ENCODE results near the gene MYH4. TPM values are rescaled to one million over a fixed set of nuclear protein-coding genes. Genes with fewer than 3 reads are reported as not detected.

The MYH4 gene
- total and polyA plus RNA-seq, 2 of the 4 experiments (the other 2 are of a cell fraction) = not detected

DNA sequence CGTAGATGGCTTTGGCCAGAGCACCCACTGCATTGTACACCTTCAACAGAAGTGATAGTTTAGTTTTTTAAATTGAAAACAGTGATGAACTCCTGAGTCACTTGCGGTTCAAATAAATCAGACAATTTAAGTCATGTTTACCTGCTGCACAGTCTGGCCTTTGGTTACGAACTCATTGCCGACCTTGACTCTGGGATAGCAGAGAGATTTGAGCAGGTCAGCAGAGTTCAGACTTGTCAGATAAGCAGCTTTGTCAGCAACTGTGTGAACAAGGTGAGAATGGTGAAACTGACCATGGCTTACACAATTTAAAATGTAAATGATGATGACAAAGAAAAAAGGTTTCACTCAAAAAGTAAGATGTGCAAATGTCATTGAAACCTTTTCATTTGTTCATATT is 9.3 kb downstream of the MYH4 start:
- H4K8ac ChIP-seq (ENCODE audit: low read depth in 2 of 2, low read length in 2 of 2) = no peak overlapping the region
- no peak for DNase-seq
- no peak overlapping the region for H2BK20ac ChIP-seq (ENCODE audit: low read depth, low read length)
- H3K9me1 ChIP-seq (ENCODE audit: insufficient read depth, low read length) = no peaks in the 10 kb centered on the region
- no peak overlapping the region for H3K27ac ChIP-seq (ENCODE audit: insufficient read depth, low read length)
- H3K23ac ChIP-seq (ENCODE audit: low read depth, low read length) = no peak overlapping the region
- intact Hi-C loops (cut with micrococcal nuclease) (no loop called here), dilution Hi-C loops (cut with HindIII; ENCODE audit: low sequenced_read_pairs, unreplicated experiment) (no loop called here), in situ Hi-C loops (cut with MboI; ENCODE audit: low sequenced_read_pairs) (no loop called here)
- no peak for TF ChIP-seq MAZ (IDR thresholded peaks at IDR 0.05; ENCODE audit: borderline replicate concordance, low read depth, low read length)
- TF ChIP-seq, protein P1, sequence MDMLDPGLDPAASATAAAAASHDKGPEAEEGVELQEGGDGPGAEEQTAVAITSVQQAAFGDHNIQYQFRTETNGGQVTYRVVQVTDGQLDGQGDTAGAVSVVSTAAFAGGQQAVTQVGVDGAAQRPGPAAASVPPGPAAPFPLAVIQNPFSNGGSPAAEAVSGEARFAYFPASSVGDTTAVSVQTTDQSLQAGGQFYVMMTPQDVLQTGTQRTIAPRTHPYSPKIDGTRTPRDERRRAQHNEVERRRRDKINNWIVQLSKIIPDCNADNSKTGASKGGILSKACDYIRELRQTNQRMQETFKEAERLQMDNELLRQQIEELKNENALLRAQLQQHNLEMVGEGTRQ (IDR thresholded peaks at IDR 0.05; ENCODE audit: low read depth, low read length) = no peak
- no peak for TF ChIP-seq MAFK (IDR thresholded peaks at IDR 0.05; ENCODE audit: low read depth, low read length)
- TF ChIP-seq SMC3 (IDR thresholded peaks at IDR 0.05; ENCODE audit: low read depth, low read length) = no peak
- TF ChIP-seq RFX5 (IDR thresholded peaks at IDR 0.05; ENCODE audit: low read depth, low read length) = no peak
- TF ChIP-seq, protein P2, sequence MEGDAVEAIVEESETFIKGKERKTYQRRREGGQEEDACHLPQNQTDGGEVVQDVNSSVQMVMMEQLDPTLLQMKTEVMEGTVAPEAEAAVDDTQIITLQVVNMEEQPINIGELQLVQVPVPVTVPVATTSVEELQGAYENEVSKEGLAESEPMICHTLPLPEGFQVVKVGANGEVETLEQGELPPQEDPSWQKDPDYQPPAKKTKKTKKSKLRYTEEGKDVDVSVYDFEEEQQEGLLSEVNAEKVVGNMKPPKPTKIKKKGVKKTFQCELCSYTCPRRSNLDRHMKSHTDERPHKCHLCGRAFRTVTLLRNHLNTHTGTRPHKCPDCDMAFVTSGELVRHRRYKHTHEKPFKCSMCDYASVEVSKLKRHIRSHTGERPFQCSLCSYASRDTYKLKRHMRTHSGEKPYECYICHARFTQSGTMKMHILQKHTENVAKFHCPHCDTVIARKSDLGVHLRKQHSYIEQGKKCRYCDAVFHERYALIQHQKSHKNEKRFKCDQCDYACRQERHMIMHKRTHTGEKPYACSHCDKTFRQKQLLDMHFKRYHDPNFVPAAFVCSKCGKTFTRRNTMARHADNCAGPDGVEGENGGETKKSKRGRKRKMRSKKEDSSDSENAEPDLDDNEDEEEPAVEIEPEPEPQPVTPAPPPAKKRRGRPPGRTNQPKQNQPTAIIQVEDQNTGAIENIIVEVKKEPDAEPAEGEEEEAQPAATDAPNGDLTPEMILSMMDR (conservative IDR thresholded peaks at IDR 0.05; ENCODE audit: low read depth, low read length) = no peak
- no peak for TF ChIP-seq MXI1 (IDR thresholded peaks at IDR 0.05; ENCODE audit: borderline replicate concordance, low read depth, low read length)
- TF ChIP-seq CHD1 (IDR thresholded peaks at IDR 0.05; ENCODE audit: low read depth, low read length) = no peak
- TF ChIP-seq POLR2A (IDR thresholded peaks at IDR 0.05; ENCODE audit: low read depth, low read length) = no peak
- TF ChIP-seq FOS (IDR thresholded peaks at IDR 0.05; ENCODE audit: low read depth, low read length) = no peak
- TF ChIP-seq RCOR1 (IDR thresholded peaks at IDR 0.05; ENCODE audit: insufficient replicate concordance, low read length) = no peak
- TF ChIP-seq, protein P3, sequence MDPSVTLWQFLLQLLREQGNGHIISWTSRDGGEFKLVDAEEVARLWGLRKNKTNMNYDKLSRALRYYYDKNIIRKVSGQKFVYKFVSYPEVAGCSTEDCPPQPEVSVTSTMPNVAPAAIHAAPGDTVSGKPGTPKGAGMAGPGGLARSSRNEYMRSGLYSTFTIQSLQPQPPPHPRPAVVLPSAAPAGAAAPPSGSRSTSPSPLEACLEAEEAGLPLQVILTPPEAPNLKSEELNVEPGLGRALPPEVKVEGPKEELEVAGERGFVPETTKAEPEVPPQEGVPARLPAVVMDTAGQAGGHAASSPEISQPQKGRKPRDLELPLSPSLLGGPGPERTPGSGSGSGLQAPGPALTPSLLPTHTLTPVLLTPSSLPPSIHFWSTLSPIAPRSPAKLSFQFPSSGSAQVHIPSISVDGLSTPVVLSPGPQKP (IDR thresholded peaks at IDR 0.05; ENCODE audit: borderline replicate concordance, low read depth, low read length) = no peak
- TF ChIP-seq CEBPB (IDR thresholded peaks at IDR 0.05; ENCODE audit: low read depth, low read length) = no peak
- TF ChIP-seq NFE2L2 (IDR thresholded peaks at IDR 0.05; ENCODE audit: low read depth, low read length) = no peak
- no peak for TF ChIP-seq RAD21 (IDR thresholded peaks at IDR 0.05; ENCODE audit: low read length)
- no peak for TF ChIP-seq BHLHE40 (IDR thresholded peaks at IDR 0.05; ENCODE audit: low read depth, low read length)
- H3K27me3 ChIP-seq (ENCODE audit: control insufficient read depth, insufficient read depth, low read length) = no peaks in the 10 kb centered on the region
- no peaks in the 10 kb centered on the region for H3K4me1 ChIP-seq (ENCODE audit: control insufficient read depth, insufficient read depth, low read length)
- no peak overlapping the region for H3K18ac ChIP-seq (ENCODE audit: low read depth, low read length)
- no peak overlapping the region for H2BK5ac ChIP-seq (ENCODE audit: low read depth, low read length, poor library complexity, severe bottlenecking)
- H2BK15ac ChIP-seq (ENCODE audit: low read depth, low read length) = no peak overlapping the region
- no peak overlapping the region for H2AK5ac ChIP-seq (ENCODE audit: low read depth, low read length)
- H2AK9ac ChIP-seq (replicated peaks; ENCODE audit: low read depth, low read length, poor library complexity) = no peak overlapping the region
- no peak overlapping the region for H3K9ac ChIP-seq (ENCODE audit: low read depth, low read length)
- H3K14ac ChIP-seq (replicated peaks; ENCODE audit: low read depth, low read length) = no peak overlapping the region
- H4K20me1 ChIP-seq (ENCODE audit: insufficient read depth, low read length) = no peaks in the 10 kb centered on the region
- ChIA-PET POLR2A (ENCODE audit: unreplicated experiment) (no interaction called here), CTCF (no interaction called here)
- H2BK120ac ChIP-seq (ENCODE audit: low read depth, low read length) = no peak overlapping the region
- H4K91ac ChIP-seq (ENCODE audit: insufficient read depth, low read depth, low read length) = no peak overlapping the region
- H3K4me2 ChIP-seq (ENCODE audit: low read depth, low read length) = no peak overlapping the region
- H3K4ac ChIP-seq (ENCODE audit: low read depth, low read length) = no peak overlapping the region
- H3K79me1 ChIP-seq (ENCODE audit: low read depth in 1 of 2, low read length in 2 of 2) = no peaks in the 10 kb centered on the region
- no CpG with 5 or more reads among the region's 4 CpGs for WGBS, 2 experiments (ENCODE audit: extremely low coverage in 2 of 2, insufficient read length in 1 of 2)
- H3K4me3 ChIP-seq (ENCODE audit: insufficient read depth, low read depth, low read length) = no peak overlapping the region
- ATAC-seq (ENCODE audit: low read depth) = no peak
- no peaks in the 10 kb centered on the region for H3K36me3 ChIP-seq (ENCODE audit: control insufficient read depth, insufficient read depth, low read length)
- H2AFZ ChIP-seq (replicated peaks; ENCODE audit: low read length, poor library complexity) = no peak overlapping the region
- H3K9me3 ChIP-seq (ENCODE audit: control insufficient read depth, insufficient read depth, low read length) = no peaks in the 10 kb centered on the region
- H4K5ac ChIP-seq (ENCODE audit: low read depth, low read length) = no peak overlapping the region
- H3K56ac ChIP-seq (ENCODE audit: extremely low read depth, insufficient read depth, low read length) = no peak overlapping the region
- BruUV-seq (replicated peaks) = no TSS peak
